MCF 10A (cell line): Measurements from ENCODE around the gene TMED9. TPM values are rescaled to one million over a fixed set of nuclear protein-coding genes. Genes with fewer than 3 reads are reported as not detected.

Experiments
- BruUV-seq: library from RNA; stranded (reverse); fragments of 400-500 nt; replicated peaks from 2 replicates; lab custom pipeline; 2021; lab: Mats Ljungman, UMichigan
- CTCF ChIA-PET: fragments of 300-600 bp; sonication (Branson Sonifier 250); formaldehyde crosslinking; extraction: SDS; loops from one replicate; lab custom pipeline; 2021; ENCODE audit warnings: antibody characterized with exemption, inconsistent platforms; lab: Yijun Ruan, JAX
- POLR2A ChIA-PET: fragments of 300-600, 350-650 bp; sonication (Branson Sonifier 250); formaldehyde crosslinking; extraction: SDS; loops from one replicate; lab custom pipeline; 2020; ENCODE audit warnings: antibody characterized with exemption, inconsistent platforms; lab: Yijun Ruan, JAX
- DNase-seq: peaks from one replicate; pipeline ENCODE4 v3.0.0-alpha.2; 2018; ENCODE audit not compliant: unreplicated experiment
- H3K27ac Mint-ChIP-seq: one replicate; pipeline ENCODE4 v1.8.0; 2022; ENCODE audit warnings: mild to moderate bottlenecking, low read depth, mixed read lengths; ENCODE audit not compliant: unreplicated experiment
- H3K27me3 Mint-ChIP-seq: one replicate; pipeline ENCODE4 v1.8.0; 2022; ENCODE audit warnings: mixed read lengths; ENCODE audit not compliant: insufficient read depth, unreplicated experiment
- H3K36me3 Mint-ChIP-seq: one replicate; pipeline ENCODE4 v1.8.0; 2022; ENCODE audit warnings: mild to moderate bottlenecking, moderate library complexity, mixed read lengths; ENCODE audit not compliant: insufficient read depth, unreplicated experiment
- H3K4me1 Mint-ChIP-seq: one replicate; pipeline ENCODE4 v1.8.0; 2022; ENCODE audit warnings: mixed read lengths; ENCODE audit not compliant: insufficient read depth, unreplicated experiment
- H3K4me3 Mint-ChIP-seq: one replicate; pipeline ENCODE4 v1.8.0; 2022; ENCODE audit warnings: mild to moderate bottlenecking, moderate library complexity, mixed read lengths; ENCODE audit not compliant: unreplicated experiment
- H3K9me3 Mint-ChIP-seq: one replicate; pipeline ENCODE4 v1.8.0; 2022; ENCODE audit warnings: mixed read lengths; ENCODE audit not compliant: unreplicated experiment
- intact Hi-C: fragments of 100-400 bp; cut with micrococcal nuclease; formaldehyde crosslinking; loops from 2 replicates; pipeline ENCODE4 v1.14.1; 2022
- total RNA-seq: library from RNA; stranded (reverse); gene quantifications from 2 replicates; pipeline ENCODE4 v1.2.3, GENCODE V29; 2022
- TF ChIP-seq, protein P1 (sequence below): fragments of 200-600 bp; IDR thresholded peaks from one replicate; pipeline ENCODE4 v1.8.0; 2022; ENCODE audit warnings: antibody characterized with exemption, mild to moderate bottlenecking; ENCODE audit not compliant: unreplicated experiment

The TMED9 gene
- total RNA-seq, 1 experiment from 2014 or later = 301 TPM

DNA sequence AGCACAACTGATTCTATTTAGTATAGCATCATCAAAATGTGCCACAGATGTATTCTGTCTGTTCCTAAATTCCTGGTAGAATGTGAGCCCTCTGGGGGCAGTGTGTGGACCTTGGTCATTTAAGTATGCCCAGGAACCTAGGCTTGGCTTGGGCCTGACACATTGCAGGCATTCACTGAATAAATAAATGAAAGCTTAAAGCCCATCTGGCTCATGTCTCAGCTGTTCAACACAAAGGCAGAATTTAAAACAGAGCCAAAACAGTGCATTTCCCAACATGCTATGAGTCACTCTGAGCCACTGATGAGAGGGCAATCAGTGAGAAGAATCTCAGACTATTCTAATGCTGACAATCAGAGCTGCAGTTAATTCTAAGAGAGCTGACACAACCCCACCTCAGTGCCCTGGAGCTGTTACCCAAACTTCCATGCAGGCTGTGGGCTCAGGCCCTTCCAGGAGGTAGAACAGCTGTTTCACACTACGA, 45.7 kb upstream of the TMED9 start:
- Mint-ChIP-seq H3K9me3 (no peaks in the 10 kb centered on the region), H3K4me3 (peak overlapping the region; percentile 59), H3K4me1 (peaks cover 51% of the 10 kb centered on the region), H3K27ac (peak overlapping the region; percentile 97), H3K27me3 (no peaks in the 10 kb centered on the region), H3K36me3 (peaks cover 40% of the 10 kb centered on the region)
- ChIA-PET CTCF (interaction anchor here (0.6 to 3.9 kb wide), 11 partner anchors 15 to 426 kb away, joined by 3 to 19 read pairs (median 4); partner anchors contain the start of gene DDX41), POLR2A (interaction anchor here (0.5 to 4.2 kb wide), 31 partner anchors 9 to 706 kb away, joined by 3 to 60 read pairs (median 4); partner anchors contain the start of genes B4GALT7, DDX41, GRK6 and PDLIM7)
- peak; percentile 100 for DNase-seq
- TF ChIP-seq, protein P1, sequence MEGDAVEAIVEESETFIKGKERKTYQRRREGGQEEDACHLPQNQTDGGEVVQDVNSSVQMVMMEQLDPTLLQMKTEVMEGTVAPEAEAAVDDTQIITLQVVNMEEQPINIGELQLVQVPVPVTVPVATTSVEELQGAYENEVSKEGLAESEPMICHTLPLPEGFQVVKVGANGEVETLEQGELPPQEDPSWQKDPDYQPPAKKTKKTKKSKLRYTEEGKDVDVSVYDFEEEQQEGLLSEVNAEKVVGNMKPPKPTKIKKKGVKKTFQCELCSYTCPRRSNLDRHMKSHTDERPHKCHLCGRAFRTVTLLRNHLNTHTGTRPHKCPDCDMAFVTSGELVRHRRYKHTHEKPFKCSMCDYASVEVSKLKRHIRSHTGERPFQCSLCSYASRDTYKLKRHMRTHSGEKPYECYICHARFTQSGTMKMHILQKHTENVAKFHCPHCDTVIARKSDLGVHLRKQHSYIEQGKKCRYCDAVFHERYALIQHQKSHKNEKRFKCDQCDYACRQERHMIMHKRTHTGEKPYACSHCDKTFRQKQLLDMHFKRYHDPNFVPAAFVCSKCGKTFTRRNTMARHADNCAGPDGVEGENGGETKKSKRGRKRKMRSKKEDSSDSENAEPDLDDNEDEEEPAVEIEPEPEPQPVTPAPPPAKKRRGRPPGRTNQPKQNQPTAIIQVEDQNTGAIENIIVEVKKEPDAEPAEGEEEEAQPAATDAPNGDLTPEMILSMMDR = no peak
- no TSS peak for BruUV-seq
- intact Hi-C loops = loop anchor here (1.0 to 5.0 kb wide), 3 partner anchors 8 to 49 kb away; partner anchors contain the start of genes FAM193B, PDLIM7 and TMED9

DNA sequence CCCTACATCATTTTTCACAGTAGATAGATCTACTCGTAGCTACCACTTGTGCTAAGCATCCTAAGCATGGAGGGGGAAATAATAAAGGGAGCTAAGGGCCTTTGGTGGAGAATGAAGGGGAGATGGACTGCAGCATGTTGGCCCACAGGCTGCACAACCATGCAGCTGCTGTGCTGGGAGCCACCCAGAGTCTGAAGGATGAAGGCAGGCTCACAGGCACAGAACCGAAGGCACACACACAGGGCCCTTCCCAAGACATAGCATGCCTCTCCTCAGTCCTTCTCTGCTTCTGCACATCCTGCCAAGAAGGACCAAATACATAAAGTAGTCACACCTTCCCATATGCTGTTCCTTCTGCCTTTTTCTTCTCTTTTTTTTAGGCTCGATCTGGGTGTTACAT, 44.3 kb upstream of the TMED9 start:
- intact Hi-C loops = loop anchor here (2.0 to 5.0 kb wide), 2 partner anchors 45 to 51 kb away; partner anchors contain the start of genes PDLIM7 and TMED9
- ChIA-PET CTCF (interaction anchor here (0.6 to 1.7 kb wide), 3 partner anchors 47 to 583 kb away, joined by 3 to 4 read pairs (median 3); partner anchors contain the start of genes PDLIM7 and RMND5B), POLR2A (interaction anchor here (0.7 to 3.7 kb wide), 8 partner anchors 13 to 158 kb away, joined by 3 to 60 read pairs (median 4); partner anchors contain the start of gene DDX41)
- H3K4me3 Mint-ChIP-seq = peak overlapping the region; percentile 2
- no peaks in the 10 kb centered on the region for H3K27me3 Mint-ChIP-seq
- BruUV-seq = no TSS peak
- DNase-seq = no peak
- H3K4me1 Mint-ChIP-seq = peaks cover 54% of the 10 kb centered on the region
- H3K9me3 Mint-ChIP-seq = no peaks in the 10 kb centered on the region
- peaks cover 53% of the 10 kb centered on the region for H3K36me3 Mint-ChIP-seq
- H3K27ac Mint-ChIP-seq = peak overlapping the region; percentile 49
- TF ChIP-seq, protein P1 = no peak

DNA sequence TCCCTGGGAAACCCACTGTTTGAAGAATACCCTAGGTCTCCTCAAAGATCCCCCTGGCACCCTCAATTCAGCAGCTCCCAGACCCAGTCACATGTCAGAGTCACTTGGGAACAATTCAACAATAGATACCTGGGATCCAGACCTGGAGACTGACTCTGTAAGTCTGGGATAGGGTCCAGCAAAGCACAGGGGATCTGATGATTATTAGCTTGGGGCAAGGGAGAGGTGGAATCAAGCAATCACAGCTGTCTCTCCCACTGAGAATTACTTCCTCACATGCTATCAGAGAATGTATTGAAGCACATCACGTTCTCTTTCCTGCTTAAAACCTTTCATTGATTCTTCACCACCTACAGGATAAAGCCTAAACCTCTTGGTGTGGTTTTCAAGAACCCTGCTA, 43.5 kb upstream of the TMED9 start:
- peak overlapping the region; percentile 49 for H3K27ac Mint-ChIP-seq
- ChIA-PET CTCF (interaction anchor here (0.6 to 1.7 kb wide), 5 partner anchors 10 to 582 kb away, joined by 3 to 4 read pairs (median 3); partner anchors contain the start of genes PDLIM7 and RMND5B), POLR2A (interaction anchor here (0.7 to 1.6 kb wide), 7 partner anchors 12 to 543 kb away, joined by 3 to 6 read pairs (median 4); partner anchors contain the start of gene DDX41)
- H3K4me3 Mint-ChIP-seq = no peak overlapping the region
- peaks cover 54% of the 10 kb centered on the region for H3K36me3 Mint-ChIP-seq
- peaks cover 60% of the 10 kb centered on the region for H3K4me1 Mint-ChIP-seq
- no peak for DNase-seq
- H3K27me3 Mint-ChIP-seq = no peaks in the 10 kb centered on the region
- no peaks in the 10 kb centered on the region for H3K9me3 Mint-ChIP-seq
- intact Hi-C loops = loop anchor here (5.0 kb wide), 1 partner anchor 44 kb away; the partner anchor contains the start of gene TMED9
- TF ChIP-seq, protein P1 = no peak
- no TSS peak for BruUV-seq

DNA sequence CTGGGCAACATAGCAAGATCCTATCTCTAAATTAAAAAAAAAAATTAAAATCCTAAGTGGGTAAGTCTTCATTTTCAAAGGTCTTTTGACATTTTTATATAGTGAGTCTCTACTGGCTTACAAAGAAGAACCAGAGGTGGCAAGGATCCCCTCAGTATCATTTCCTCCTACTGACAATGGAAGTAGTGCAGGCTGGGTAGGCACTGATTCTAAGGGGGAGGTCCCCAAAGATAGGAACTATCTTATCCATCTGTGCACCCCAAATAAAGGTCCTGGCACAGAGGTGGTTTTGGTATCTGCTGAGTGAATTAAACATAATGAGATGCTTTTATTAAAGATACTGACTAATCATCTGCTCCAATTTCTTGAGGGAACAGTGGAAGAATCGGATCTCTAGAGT, 41.9 kb upstream of the TMED9 start:
- Mint-ChIP-seq H3K27me3 (no peaks in the 10 kb centered on the region), H3K4me1 (peaks cover 57% of the 10 kb centered on the region), H3K36me3 (peaks cover 49% of the 10 kb centered on the region), H3K4me3 (no peak overlapping the region), H3K27ac (peak overlapping the region; percentile 27), H3K9me3 (no peaks in the 10 kb centered on the region)
- POLR2A ChIA-PET = no interaction called here
- BruUV-seq = no TSS peak
- intact Hi-C loops = no loop called here
- no peak for DNase-seq
- TF ChIP-seq, protein P1 = no peak
- CTCF ChIA-PET = interaction anchor here (0.6 to 1.2 kb wide), 2 partner anchors 27 to 1017 kb away, joined by 3 read pairs; no protein-coding TSS in a partner anchor
